K562 (cell line): ENCODE results near the gene YIF1A. TPM values are rescaled to one million over a fixed set of nuclear protein-coding genes. Genes with fewer than 3 reads are reported as not detected.

Source experiments
- BCLAF1 ChIP-seq, 2 experiments: fragments of 450-650 bp in 1 of 2; IDR thresholded peaks; 2 replicates each; pipeline ENCODE4 v1.6.1; 2011 to 2017; ENCODE audit warnings: low read depth in 2 of 2, antibody characterized with exemption in 1 of 2, borderline replicate concordance in 1 of 2, low read length in 1 of 2, mild to moderate bottlenecking in 1 of 2, mixed read lengths in 1 of 2; ENCODE audit not compliant: control insufficient read depth in 1 of 2
- BRF2 ChIP-seq: IDR thresholded peaks from 3 replicates; pipeline ENCODE4 v1.6.1; 2011; ENCODE audit warnings: borderline replicate concordance, mild to moderate bottlenecking; ENCODE audit not compliant: insufficient read length, insufficient read depth
- CHD1 ChIP-seq: fragments of 200-600 bp; sonication (generic); IDR thresholded peaks from one replicate; pipeline ENCODE4 v1.6.1; 2012; ENCODE audit warnings: mild to moderate bottlenecking, moderate library complexity, low read length, inconsistent platforms
- CREB1 ChIP-seq, 2 experiments: sonication (generic) in 1 of 2; formaldehyde crosslinking in 1 of 2; IDR thresholded peaks; 2 replicates each; pipeline versions ENCODE4 v1.6.1 to v1.8.0; 2012 to 2022; ENCODE audit warnings: inconsistent platforms in 1 of 2, mild to moderate bottlenecking in 1 of 2, missing genetic modification reagents in 1 of 2, moderate library complexity in 1 of 2
- CTCFL ChIP-seq: IDR thresholded peaks from 2 replicates; pipeline ENCODE4 v1.6.1; 2011; ENCODE audit warnings: borderline replicate concordance, low read depth, mild to moderate bottlenecking, moderate library complexity, low read length; ENCODE audit not compliant: insufficient read depth, poor library complexity, severe bottlenecking
- EHMT2 ChIP-seq: fragments of 450-650 bp; IDR thresholded peaks from 2 replicates; pipeline ENCODE4 v1.6.1; 2018; ENCODE audit warnings: antibody characterized with exemption
- ETV5 ChIP-seq: sonication (generic); formaldehyde crosslinking; IDR thresholded peaks from 2 replicates; pipeline ENCODE4 v1.4.0; 2020; ENCODE audit warnings: low read depth, mild to moderate bottlenecking, missing genetic modification reagents
- GTF2E2 ChIP-seq: fragments of 200-800 bp; sonication (Bioruptor generic); IDR thresholded peaks from 2 replicates; pipeline ENCODE4 v1.6.1; 2016; ENCODE audit warnings: missing genetic modification characterization, missing compliant biosample characterization
- KLF16 ChIP-seq: IDR thresholded peaks from 2 replicates; pipeline ENCODE4 v1.6.1; 2016; ENCODE audit warnings: antibody characterized with exemption
- MAX ChIP-seq: sonication (generic); formaldehyde crosslinking; IDR thresholded peaks from 2 replicates; pipeline ENCODE4 v1.9.0; 2022; ENCODE audit warnings: mild to moderate bottlenecking, missing genetic modification reagents
- MYC ChIP-seq, 2 experiments: fragments of 250-450 bp in 1 of 2; sonication (Bioruptor Pico) in 1 of 2; IDR thresholded peaks; 2 replicates each; pipeline versions ENCODE4 v1.5.1 to v1.6.1; 2012 to 2021; ENCODE audit warnings: low read depth in 2 of 2, borderline replicate concordance in 1 of 2, improper control_type of control experiment in 1 of 2, low read length in 1 of 2, mild to moderate bottlenecking in 1 of 2, moderate library complexity in 1 of 2
- NELFE ChIP-seq: IDR thresholded peaks from 2 replicates; pipeline ENCODE4 v1.6.1; 2011; ENCODE audit warnings: mild to moderate bottlenecking; ENCODE audit not compliant: insufficient read depth, insufficient read length
- NKRF ChIP-seq: fragments of 450-650 bp; IDR thresholded peaks from 2 replicates; pipeline ENCODE4 v1.6.1; 2016; ENCODE audit warnings: borderline replicate concordance
- NR1H2 ChIP-seq: sonication (generic); formaldehyde crosslinking; IDR thresholded peaks from 2 replicates; pipeline ENCODE4 v1.4.0; 2020; ENCODE audit warnings: mild to moderate bottlenecking, missing genetic modification reagents
- PTBP1 ChIP-seq: fragments of 200-400 bp; formaldehyde crosslinking; IDR thresholded peaks from 2 replicates; pipeline ENCODE4 v1.6.1; 2017; ENCODE audit warnings: low read depth, low read length
- ZNF384 ChIP-seq: IDR thresholded peaks from 2 replicates; pipeline ENCODE4 v1.6.1; 2012; ENCODE audit warnings: low read depth, low read length, improper control_type of control experiment
- polyA plus RNA-seq, 8 experiments: library from polyadenylated mRNA; depleted of rRNA in 4 of 8; stranded (reverse) in 5 of 8; unstranded in 3 of 8; fragments of >200 nt; fragmentation: Nextera tagmentation in 2 of 8; fragmentation: Illumina TruSeq in 1 of 8; extraction: Ambion mirVana in 2 of 8; extraction: Trizol in 1 of 8; gene quantifications; 2 replicates each; pipeline versions ENCODE4 v1.2.1 to v1.2.3, GENCODE V29; 2011 to 2014; ENCODE audit warnings: inconsistent platforms in 1 of 8, missing spikeins in 1 of 8
- total RNA-seq, 7 experiments: library from RNA; depleted of rRNA in 6 of 7; stranded (reverse); fragments of >200 nt in 6 of 7; fragmentation: Illumina TruSeq in 2 of 7; extraction: Trizol in 2 of 7; gene quantifications; 2 replicates each; pipeline versions ENCODE4 v1.2.1 to v1.2.3, GENCODE V29; 2011 to 2021; ENCODE audit warnings: low replicate concordance in 1 of 7

YIF1A gene
- total and polyA plus RNA-seq, 9 of the 15 experiments (the other 6 are each of a cell fraction or from before 2014, with no cell fraction given), result 8.6 to 121 (median 77.2) TPM

- peak in 1 of 2 experiments; percentile 87; a peak in 2 of 4 replicates for TF ChIP-seq BCLAF1 (IDR thresholded peaks at IDR 0.05; ENCODE audit: borderline replicate concordance in 1 of 2, control insufficient read depth in 1 of 2, low read depth in 2 of 2, low read length in 1 of 2)
- peak; percentile 54 for TF ChIP-seq MYC (IDR thresholded peaks at IDR 0.05; ENCODE audit: low read depth, low read length)
- peak; percentile 66; the same call in 1 of the 2 replicates for TF ChIP-seq MYC (CRISPR knock-in tag; IDR thresholded peaks at IDR 0.05; ENCODE audit: borderline replicate concordance, low read depth)
- no peak for TF ChIP-seq BRF2
- no peak for TF ChIP-seq NR1H2 (CRISPR knock-in tag)
- TF ChIP-seq CREB1 (IDR thresholded peaks at IDR 0.05), result no peak
- no peak for TF ChIP-seq CREB1 (CRISPR knock-in tag; IDR thresholded peaks at IDR 0.05)
- TF ChIP-seq NELFE, result no peak
- peak; percentile 77; the same call in 1 of the 2 replicates for TF ChIP-seq GTF2E2 (tag)
- TF ChIP-seq ZNF384, result 0 out of 2 replicates have a peak, but pooled peaks have one; percentile 17
- TF ChIP-seq ETV5 (CRISPR knock-in tag), result no peak
- TF ChIP-seq EHMT2, result no peak
- no peak for TF ChIP-seq PTBP1
- TF ChIP-seq CTCFL, result peak; percentile 47
- 0 out of 2 replicates have a peak, but pooled peaks have one; percentile 53 for TF ChIP-seq NKRF
- TF ChIP-seq CHD1, result no peak
- TF ChIP-seq KLF16, result no peak
- 0 out of 2 replicates have a peak, but pooled peaks have one; percentile 16 for TF ChIP-seq MAX (CRISPR knock-in tag)
Measured at GRCh38 chr11:66267379-66268243, 21.3 kb downstream of the YIF1A start (continued).
